Body of pancreas (tissue), 4 donors: ENCODE measurements around the gene MYO16.

Source experiments
- POLR2A ChIP-seq, 3 donors: fragments of 450-650 bp; IDR thresholded peaks; one replicate each; pipeline ENCODE4 v1.6.1; 2016; ENCODE audit warnings: antibody characterized with exemption in 3 of 3, mild to moderate bottlenecking in 2 of 3
- TF ChIP-seq, protein P1 (sequence below), 7 experiments: fragments of 450-650 bp in 4 of 7; fragments of 200-600 bp in 3 of 7; sonication (generic) in 3 of 7; IDR thresholded peaks; one replicate each; pipeline ENCODE4 v1.5.1; 2016 to 2019; ENCODE audit warnings: antibody characterized with exemption in 7 of 7

DNA sequence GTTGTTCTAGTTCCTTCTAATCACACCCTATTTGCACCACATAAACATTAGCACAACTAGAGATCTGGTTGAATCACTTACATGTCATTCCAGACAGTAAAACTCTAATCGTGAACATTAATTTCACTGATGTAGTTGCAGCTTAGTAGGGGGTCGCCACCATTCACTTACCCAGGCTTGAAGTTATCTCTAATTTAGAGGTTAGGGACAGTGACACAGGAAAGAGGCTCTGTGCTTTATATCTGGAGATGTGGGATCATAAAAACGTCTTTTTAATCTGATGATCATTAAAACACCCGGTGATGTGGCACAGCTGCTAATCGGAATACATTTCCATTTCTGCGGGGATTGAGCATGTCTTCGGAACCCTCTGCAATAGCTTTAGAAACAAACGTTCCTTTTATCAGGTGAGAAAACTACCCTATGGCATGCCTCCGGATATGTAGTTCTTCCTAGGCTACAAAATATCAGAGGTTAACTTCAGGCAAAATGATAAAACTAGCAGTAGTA, 523.0 kb downstream of the MYO16 start:
- TF ChIP-seq, protein P1, sequence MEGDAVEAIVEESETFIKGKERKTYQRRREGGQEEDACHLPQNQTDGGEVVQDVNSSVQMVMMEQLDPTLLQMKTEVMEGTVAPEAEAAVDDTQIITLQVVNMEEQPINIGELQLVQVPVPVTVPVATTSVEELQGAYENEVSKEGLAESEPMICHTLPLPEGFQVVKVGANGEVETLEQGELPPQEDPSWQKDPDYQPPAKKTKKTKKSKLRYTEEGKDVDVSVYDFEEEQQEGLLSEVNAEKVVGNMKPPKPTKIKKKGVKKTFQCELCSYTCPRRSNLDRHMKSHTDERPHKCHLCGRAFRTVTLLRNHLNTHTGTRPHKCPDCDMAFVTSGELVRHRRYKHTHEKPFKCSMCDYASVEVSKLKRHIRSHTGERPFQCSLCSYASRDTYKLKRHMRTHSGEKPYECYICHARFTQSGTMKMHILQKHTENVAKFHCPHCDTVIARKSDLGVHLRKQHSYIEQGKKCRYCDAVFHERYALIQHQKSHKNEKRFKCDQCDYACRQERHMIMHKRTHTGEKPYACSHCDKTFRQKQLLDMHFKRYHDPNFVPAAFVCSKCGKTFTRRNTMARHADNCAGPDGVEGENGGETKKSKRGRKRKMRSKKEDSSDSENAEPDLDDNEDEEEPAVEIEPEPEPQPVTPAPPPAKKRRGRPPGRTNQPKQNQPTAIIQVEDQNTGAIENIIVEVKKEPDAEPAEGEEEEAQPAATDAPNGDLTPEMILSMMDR (IDR thresholded peaks at IDR 0.05): no peak
- no peak for TF ChIP-seq POLR2A (IDR thresholded peaks at IDR 0.05)
